ENCODE results near the gene NTPCR.

DNA sequence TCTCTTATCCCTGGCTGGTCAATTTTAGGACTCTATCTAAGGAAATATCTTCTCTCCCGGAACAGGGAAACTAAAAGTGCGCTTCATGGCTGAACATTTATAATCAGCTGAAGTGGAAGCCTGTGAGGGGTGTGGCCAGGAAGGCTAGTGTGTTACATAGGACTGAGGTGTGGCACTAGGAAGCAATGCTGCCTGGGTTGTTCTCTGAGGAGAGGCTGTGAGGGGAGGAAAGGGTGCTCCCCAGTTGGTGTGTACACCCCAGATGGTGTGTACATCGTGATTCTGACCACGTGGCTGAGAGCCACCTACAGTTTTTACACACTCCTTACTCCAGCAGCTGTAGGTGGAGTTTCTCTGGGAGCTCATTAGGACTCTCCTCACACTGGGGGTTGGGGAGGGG lies 16.3 kb downstream of the NTPCR start:
- TF ChIP-seq POLR2A (IDR thresholded peaks at IDR 0.05) (no peak), CTCF (IDR thresholded peaks at IDR 0.05) (no peak), POLR2AphosphoS5 (IDR thresholded peaks at IDR 0.05) (peak; percentile 9 to 59 (median 23))

Data from transverse colon (tissue), 4 donors.